Fibroblast of lung (primary cell): ENCODE measurements around the gene ST8SIA6. TPM values are rescaled to one million over a fixed set of nuclear protein-coding genes. Genes with fewer than 3 reads are reported as not detected.

Source experiments
- DNase-seq, 2 donors: peaks; one replicate each; pipeline versions ENCODE4 v3.0.0 to v3.0.0-alpha.2; 2010; ENCODE audit warnings: low read depth in 2 of 2
- H2AFZ ChIP-seq: 2 replicates; pipeline ENCODE4 v1.5.1; 2012; ENCODE audit warnings: low read length, control low read depth, inconsistent platforms
- H3K27ac ChIP-seq: 2 replicates; pipeline ENCODE4 v1.5.1; 2011; ENCODE audit warnings: low read length, control low read depth; ENCODE audit not compliant: insufficient read depth
- H3K27me3 ChIP-seq: 2 replicates; pipeline ENCODE4 v1.5.1; 2011; ENCODE audit warnings: mild to moderate bottlenecking, low read length; ENCODE audit not compliant: control insufficient read depth, insufficient read depth
- H3K36me3 ChIP-seq: 2 replicates; pipeline ENCODE4 v1.5.1; 2011; ENCODE audit warnings: low read length; ENCODE audit not compliant: control insufficient read depth, insufficient read depth
- H3K4me1 ChIP-seq: 2 replicates; pipeline ENCODE4 v1.5.1; 2011; ENCODE audit warnings: low read length; ENCODE audit not compliant: control insufficient read depth, insufficient read depth; ENCODE audit errors: extremely low read depth
- H3K4me2 ChIP-seq: 2 replicates; pipeline ENCODE4 v1.5.1; 2011; ENCODE audit warnings: low read length, control low read depth; ENCODE audit not compliant: insufficient read depth; ENCODE audit errors: extremely low read depth
- H3K4me3 ChIP-seq, 4 experiments: fragments of 200-600 bp in 1 of 4; sonication (generic) in 1 of 4; replicated peaks in 1 of 4; 2 replicates each; pipeline ENCODE4 v1.5.1; 2011 to 2016; ENCODE audit warnings: low read length in 4 of 4, low read depth in 3 of 4, mild to moderate bottlenecking in 3 of 4, control low read depth in 2 of 4, inconsistent platforms in 1 of 4, mixed read lengths in 1 of 4; ENCODE audit not compliant: insufficient read depth in 1 of 4; ENCODE audit errors: control extremely low read depth in 1 of 4
- H3K79me2 ChIP-seq: 2 replicates; pipeline ENCODE4 v1.5.1; 2012; ENCODE audit warnings: mild to moderate bottlenecking, low read length, inconsistent platforms; ENCODE audit not compliant: control insufficient read depth, insufficient read depth
- H3K9ac ChIP-seq: 2 replicates; pipeline ENCODE4 v1.5.1; 2011; ENCODE audit warnings: mild to moderate bottlenecking, low read length, control low read depth; ENCODE audit not compliant: insufficient read depth
- H3K9me3 ChIP-seq: 2 replicates; pipeline ENCODE4 v1.5.1; 2012; ENCODE audit warnings: low read depth, low read length; ENCODE audit not compliant: control insufficient read depth, insufficient read depth
- H4K20me1 ChIP-seq: 2 replicates; pipeline ENCODE4 v1.5.1; 2011; ENCODE audit warnings: low read length; ENCODE audit not compliant: control insufficient read depth, insufficient read depth; ENCODE audit errors: extremely low read depth
- EZH2 ChIP-seq: IDR thresholded peaks from 2 replicates; pipeline ENCODE4 v1.5.1; 2012; ENCODE audit warnings: low read length, control low read depth, mild to moderate bottlenecking; ENCODE audit errors: missing control alignments
- polyA plus RNA-seq, 2 donors: library from polyadenylated mRNA; depleted of rRNA in 1 of 2; stranded (reverse) in 1 of 2; unstranded in 1 of 2; fragments of >200 nt; gene quantifications; 2 replicates each; pipeline ENCODE4 v1.2.1, GENCODE V29; 2011 to 2012; ENCODE audit warnings: missing spikeins in 1 of 2
- total RNA-seq: library from RNA; depleted of rRNA; stranded (reverse); fragments of >200 nt; gene quantifications from 2 replicates; pipeline ENCODE4 v1.2.1, GENCODE V29; 2014
- TF ChIP-seq, protein P1 (sequence below), 2 donors: IDR thresholded peaks in 1 of 2; conservative IDR thresholded peaks in 1 of 2; 1 replicate in 1 of 2; 2 replicates in 1 of 2; pipeline ENCODE4 v1.5.1; 2011 to 2012; ENCODE audit warnings: low read length in 2 of 2, control low read depth in 1 of 2, inconsistent platforms in 1 of 2, low read depth in 1 of 2, mild to moderate bottlenecking in 1 of 2

The ST8SIA6 gene
- total and polyA plus RNA-seq, 2 donors (not counting 1 experiment from before 2014, with no cell fraction given) = under 0.01 to 0.05 TPM

DNA sequence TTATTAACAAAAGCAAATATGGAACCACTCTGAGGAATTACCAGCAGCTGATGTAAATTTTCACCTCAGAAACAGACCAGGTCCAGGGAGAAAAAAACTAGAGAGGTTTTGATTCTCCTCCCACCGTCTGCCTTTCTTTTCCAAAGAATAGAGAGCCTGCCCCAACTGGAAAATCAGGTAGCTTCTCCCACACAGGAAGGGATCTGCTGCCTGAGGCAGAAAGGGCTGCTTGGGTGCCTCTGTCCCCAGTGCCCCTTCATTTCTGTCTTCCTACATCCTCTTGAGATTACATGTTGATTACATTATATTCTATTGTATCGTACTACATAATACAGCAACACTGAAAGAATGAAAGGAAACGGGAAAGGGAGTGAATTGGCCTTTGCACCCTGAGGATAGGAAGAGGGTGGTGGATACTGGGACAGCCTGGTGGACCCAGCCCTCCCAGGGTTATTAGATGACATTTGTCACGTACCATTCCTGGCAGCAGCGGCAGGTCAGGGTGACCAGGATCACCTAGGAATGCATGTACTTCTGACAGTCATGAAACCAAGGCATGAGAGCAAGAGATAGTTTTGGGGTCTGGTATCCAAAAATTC, 8.9 kb downstream of the ST8SIA6 start:
- no peaks in the 10 kb centered on the region for H4K20me1 ChIP-seq
- no peak for DNase-seq
- H3K27me3 ChIP-seq = peaks cover 14% of the 10 kb centered on the region
- no peak overlapping the region for H3K27ac ChIP-seq
- no peaks in the 10 kb centered on the region for H3K4me1 ChIP-seq
- no peak overlapping the region for H2AFZ ChIP-seq
- H3K36me3 ChIP-seq = no peaks in the 10 kb centered on the region
- H3K79me2 ChIP-seq = no peaks in the 10 kb centered on the region
- H3K9ac ChIP-seq = no peak overlapping the region
- H3K9me3 ChIP-seq = no peaks in the 10 kb centered on the region
- TF ChIP-seq EZH2 = no peak
- H3K4me2 ChIP-seq = no peak overlapping the region
- H3K4me3 ChIP-seq = no peak overlapping the region

DNA sequence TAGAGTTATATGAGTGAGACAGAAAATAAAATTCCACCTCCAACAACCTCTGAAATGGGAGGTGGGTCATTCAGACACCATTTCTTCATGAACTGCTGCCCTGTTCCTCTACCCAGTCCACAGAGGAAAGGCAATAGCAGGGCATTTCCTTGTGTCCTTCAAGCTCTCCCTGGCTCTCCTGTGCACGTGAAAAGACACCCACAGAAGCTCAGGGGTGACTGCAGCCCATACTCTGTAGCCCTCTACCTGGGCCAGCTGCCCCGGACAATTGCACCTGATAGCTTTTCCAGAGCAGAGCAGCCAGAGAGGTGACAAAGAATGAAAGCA, 10.0 kb downstream of the ST8SIA6 start:
- no peak overlapping the region for H2AFZ ChIP-seq
- no peak overlapping the region for H3K4me2 ChIP-seq
- H4K20me1 ChIP-seq = no peaks in the 10 kb centered on the region
- DNase-seq = no peak
- no peaks in the 10 kb centered on the region for H3K36me3 ChIP-seq
- H3K4me3 ChIP-seq = no peak overlapping the region
- H3K4me1 ChIP-seq = no peaks in the 10 kb centered on the region
- H3K9me3 ChIP-seq = no peaks in the 10 kb centered on the region
- peaks cover 17% of the 10 kb centered on the region for H3K27me3 ChIP-seq
- no peaks in the 10 kb centered on the region for H3K79me2 ChIP-seq
- no peak overlapping the region for H3K27ac ChIP-seq
- TF ChIP-seq, protein P1, sequence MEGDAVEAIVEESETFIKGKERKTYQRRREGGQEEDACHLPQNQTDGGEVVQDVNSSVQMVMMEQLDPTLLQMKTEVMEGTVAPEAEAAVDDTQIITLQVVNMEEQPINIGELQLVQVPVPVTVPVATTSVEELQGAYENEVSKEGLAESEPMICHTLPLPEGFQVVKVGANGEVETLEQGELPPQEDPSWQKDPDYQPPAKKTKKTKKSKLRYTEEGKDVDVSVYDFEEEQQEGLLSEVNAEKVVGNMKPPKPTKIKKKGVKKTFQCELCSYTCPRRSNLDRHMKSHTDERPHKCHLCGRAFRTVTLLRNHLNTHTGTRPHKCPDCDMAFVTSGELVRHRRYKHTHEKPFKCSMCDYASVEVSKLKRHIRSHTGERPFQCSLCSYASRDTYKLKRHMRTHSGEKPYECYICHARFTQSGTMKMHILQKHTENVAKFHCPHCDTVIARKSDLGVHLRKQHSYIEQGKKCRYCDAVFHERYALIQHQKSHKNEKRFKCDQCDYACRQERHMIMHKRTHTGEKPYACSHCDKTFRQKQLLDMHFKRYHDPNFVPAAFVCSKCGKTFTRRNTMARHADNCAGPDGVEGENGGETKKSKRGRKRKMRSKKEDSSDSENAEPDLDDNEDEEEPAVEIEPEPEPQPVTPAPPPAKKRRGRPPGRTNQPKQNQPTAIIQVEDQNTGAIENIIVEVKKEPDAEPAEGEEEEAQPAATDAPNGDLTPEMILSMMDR (conservative IDR thresholded peaks at IDR 0.05 in 1 of 2, IDR thresholded peaks at IDR 0.05 in 1 of 2; ENCODE audit: low read depth in 1 of 2, low read length in 2 of 2) = no peak
- no peak for TF ChIP-seq EZH2
- no peak overlapping the region for H3K9ac ChIP-seq

DNA sequence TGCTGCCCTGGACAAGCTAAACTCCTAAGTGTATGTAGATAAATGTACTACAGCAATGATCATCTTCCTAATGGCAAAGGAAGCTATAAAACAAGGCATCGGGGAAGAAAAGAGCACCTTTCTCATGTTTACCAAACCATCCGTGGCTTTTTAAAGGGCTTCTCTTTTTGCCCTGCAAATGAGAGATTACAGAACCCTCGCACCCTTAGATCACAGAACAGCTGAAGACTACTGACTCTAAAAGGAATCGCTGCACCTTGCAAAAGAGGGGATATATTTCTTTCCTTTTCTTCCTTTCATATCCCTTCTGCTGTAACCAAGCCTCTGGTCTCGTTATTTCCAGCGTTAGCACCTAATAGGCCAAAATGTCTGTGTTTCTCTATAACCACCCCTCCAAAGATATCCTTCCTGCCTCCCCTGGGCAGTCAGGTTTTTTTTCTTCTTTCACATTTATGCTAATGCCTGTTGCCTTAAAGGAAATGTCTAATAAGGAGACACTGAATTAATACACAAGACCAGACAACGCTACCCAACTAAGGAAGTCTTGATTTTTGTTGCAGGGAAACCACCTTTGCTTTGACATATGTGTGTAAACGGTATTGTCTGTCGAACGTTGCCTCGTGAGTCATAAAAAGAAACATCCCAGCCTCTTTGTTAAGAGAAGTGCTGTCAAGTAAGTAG, 10.5 kb downstream of the ST8SIA6 start:
- peak in 1 of 2 donors; percentile 17 for DNase-seq
- no peak overlapping the region for H3K4me3 ChIP-seq

More for the DNA sequence above, 10.5 kb downstream of the ST8SIA6 start:
- no peaks in the 10 kb centered on the region for H4K20me1 ChIP-seq
- H3K27ac ChIP-seq = no peak overlapping the region
- no peaks in the 10 kb centered on the region for H3K79me2 ChIP-seq
- TF ChIP-seq, protein P1 (conservative IDR thresholded peaks at IDR 0.05 in 1 of 2, IDR thresholded peaks at IDR 0.05 in 1 of 2; ENCODE audit: low read depth in 1 of 2, low read length in 2 of 2) = no peak
- TF ChIP-seq EZH2 = no peak
- H2AFZ ChIP-seq = no peak overlapping the region
- no peaks in the 10 kb centered on the region for H3K4me1 ChIP-seq
- H3K4me2 ChIP-seq = no peak overlapping the region
- H3K9me3 ChIP-seq = no peaks in the 10 kb centered on the region
- no peak overlapping the region for H3K9ac ChIP-seq
- no peaks in the 10 kb centered on the region for H3K36me3 ChIP-seq
- peaks cover 17% of the 10 kb centered on the region for H3K27me3 ChIP-seq
